GM12872 (cell line): Measurements from ENCODE around the gene PPA2.

Source experiments
- CTCF ChIP-seq: IDR thresholded peaks from 3 replicates; pipeline ENCODE4 v1.5.1; 2011; ENCODE audit warnings: low read depth, mild to moderate bottlenecking, low read length, moderate library complexity; ENCODE audit not compliant: insufficient read depth

Gene PPA2

GRCh38 chr4:105387466-105387865 is 86.4 kb downstream of the PPA2 start:
- TF ChIP-seq CTCF, result no peak

GRCh38 chr4:105386012-105386411 is 87.8 kb downstream of the PPA2 start:
- TF ChIP-seq CTCF, result no peak

- no peak for TF ChIP-seq CTCF
These were observed 99.8 kb downstream of the PPA2 start for GRCh38 chr4:105374071-105374470.

DNA sequence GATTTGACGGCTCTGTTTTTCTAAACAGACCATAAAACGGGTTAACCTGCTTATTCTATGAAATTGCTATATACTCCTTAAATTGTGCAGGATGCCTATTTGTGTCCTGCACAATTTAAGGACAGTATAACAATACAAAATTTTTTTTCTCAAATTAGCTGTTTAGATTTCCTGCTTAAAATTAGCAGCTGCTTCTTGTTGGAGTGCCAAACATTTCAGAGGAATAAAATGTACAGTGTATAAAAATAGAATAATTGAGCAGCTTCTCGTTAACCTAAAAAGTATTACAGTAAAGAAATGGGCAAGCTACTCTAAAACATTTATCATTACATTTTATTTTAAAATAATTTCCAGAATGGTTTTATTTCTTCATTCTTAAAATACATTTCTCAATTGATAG is 100.5 kb downstream of the PPA2 start:
- no peak for TF ChIP-seq CTCF

- no peak for TF ChIP-seq CTCF
These were observed 103.9 kb downstream of the PPA2 start for GRCh38 chr4:105369988-105370387.

DNA sequence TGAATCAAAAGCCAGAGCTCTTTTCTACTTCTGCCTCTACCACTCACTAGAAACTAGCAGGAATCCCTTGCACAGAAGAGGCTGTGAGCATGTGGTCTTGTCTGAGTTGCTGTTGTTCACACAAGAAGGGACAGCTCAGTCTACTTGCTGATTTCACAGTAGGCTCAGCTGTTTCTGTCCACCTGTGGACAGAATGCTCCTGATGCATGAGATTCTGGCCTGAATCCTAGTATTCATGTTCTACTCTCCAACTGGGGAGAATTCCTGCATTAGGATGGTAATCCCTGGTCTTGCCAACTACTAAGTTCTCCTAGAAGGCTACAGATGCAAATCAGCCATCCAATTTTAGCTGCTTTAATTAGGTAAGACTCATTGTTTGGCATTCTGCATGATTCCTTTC is 112.8 kb downstream of the PPA2 start:
- no peak for TF ChIP-seq CTCF

DNA sequence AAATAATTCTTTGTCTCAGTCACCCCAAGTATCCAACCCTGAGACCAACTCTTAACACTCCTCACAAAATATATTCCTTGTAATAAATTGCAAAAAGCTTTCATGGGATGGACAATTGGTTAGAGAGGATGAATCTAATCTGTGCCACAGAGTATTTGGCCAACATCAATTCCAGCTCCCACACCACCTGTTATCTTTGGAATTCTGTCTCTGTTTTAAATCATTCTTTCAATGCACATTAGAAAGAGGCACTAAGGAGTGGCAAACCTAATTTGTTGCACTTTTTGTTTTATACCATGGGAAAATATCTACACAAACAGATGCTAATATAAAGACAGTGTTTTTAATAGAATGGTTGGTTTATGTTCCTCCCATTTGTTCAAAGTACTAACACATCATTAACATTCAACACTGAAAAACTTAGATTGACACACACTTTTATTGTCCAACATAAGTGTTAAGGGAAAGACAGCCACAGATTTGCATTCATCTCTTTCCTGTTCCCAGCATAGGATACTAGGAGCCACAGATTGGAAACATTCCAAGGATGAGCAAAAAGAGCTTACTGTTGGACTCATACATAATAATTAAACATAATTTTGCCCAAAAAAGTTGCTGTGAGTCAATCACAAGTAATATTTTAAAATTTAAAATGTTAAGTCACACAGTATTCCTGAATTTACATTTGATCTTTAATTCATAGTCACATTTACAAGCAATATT is 116.4 kb downstream of the PPA2 start:
- TF ChIP-seq CTCF, result no peak
